ENCODE measurements around the gene SH3BP5.
"Not testable (repeated sequence)": the region's sequence is repeated elsewhere in the genome, so short reads cannot be mapped to it uniquely, and the experiment has no call there.

DNA sequence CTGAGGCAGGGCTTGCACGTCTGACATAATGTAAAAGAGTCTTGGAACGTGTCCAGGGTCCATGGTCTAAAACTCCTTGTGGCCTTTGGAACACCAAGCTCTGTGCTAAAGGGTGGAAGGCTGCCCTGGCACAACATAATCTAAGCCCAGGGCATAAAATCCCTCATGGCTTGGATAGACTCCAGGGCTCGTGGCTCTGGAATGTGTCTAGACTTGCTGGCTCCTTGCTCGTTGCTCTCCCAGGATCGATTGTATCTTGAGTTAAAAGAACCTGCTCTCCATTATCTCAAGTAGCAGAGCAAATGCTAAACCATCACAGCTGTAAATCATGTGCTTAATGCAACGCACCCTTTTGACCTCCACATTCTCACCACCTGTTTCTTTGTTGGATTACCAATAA lies 31.7 kb upstream of the SH3BP5 start:
- TF ChIP-seq, protein P1, sequence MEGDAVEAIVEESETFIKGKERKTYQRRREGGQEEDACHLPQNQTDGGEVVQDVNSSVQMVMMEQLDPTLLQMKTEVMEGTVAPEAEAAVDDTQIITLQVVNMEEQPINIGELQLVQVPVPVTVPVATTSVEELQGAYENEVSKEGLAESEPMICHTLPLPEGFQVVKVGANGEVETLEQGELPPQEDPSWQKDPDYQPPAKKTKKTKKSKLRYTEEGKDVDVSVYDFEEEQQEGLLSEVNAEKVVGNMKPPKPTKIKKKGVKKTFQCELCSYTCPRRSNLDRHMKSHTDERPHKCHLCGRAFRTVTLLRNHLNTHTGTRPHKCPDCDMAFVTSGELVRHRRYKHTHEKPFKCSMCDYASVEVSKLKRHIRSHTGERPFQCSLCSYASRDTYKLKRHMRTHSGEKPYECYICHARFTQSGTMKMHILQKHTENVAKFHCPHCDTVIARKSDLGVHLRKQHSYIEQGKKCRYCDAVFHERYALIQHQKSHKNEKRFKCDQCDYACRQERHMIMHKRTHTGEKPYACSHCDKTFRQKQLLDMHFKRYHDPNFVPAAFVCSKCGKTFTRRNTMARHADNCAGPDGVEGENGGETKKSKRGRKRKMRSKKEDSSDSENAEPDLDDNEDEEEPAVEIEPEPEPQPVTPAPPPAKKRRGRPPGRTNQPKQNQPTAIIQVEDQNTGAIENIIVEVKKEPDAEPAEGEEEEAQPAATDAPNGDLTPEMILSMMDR (IDR thresholded peaks at IDR 0.05): not testable (repeated sequence)
- not testable (repeated sequence) for TF ChIP-seq POLR2A, EP300 (IDR thresholded peaks at IDR 0.05)
